ENCODE data around the gene OSBPL8.
"Not testable (repeated sequence)": the region's sequence is repeated elsewhere in the genome, so short reads cannot be mapped to it uniquely, and the experiment has no call there.

OSBPL8 gene

GRCh38 chr12:76499136-76499535, 60.4 kb downstream of the OSBPL8 start:
- H3K4me1 Mint-ChIP-seq, result peaks cover 12% of the 10 kb centered on the region in 2 donors
- H3K27me3 Mint-ChIP-seq; DNase-seq; ATAC-seq (replicated peaks); H3K27ac Mint-ChIP-seq; H3K4me3 Mint-ChIP-seq: not testable (repeated sequence)
- peaks cover 24 to 46% of the 10 kb centered on the region in 2 donors for H3K36me3 Mint-ChIP-seq
- H3K9me3 Mint-ChIP-seq, result peaks cover 15% of the 10 kb centered on the region in 2 donors

GRCh38 chr12:76495556-76495955, 64.0 kb downstream of the OSBPL8 start:
- ATAC-seq (replicated peaks) (no peak), DNase-seq (no peak)
- H3K27ac Mint-ChIP-seq, result no peak overlapping the region
- H3K27me3 Mint-ChIP-seq, result no peaks in the 10 kb centered on the region
- peaks cover 25 to 30% of the 10 kb centered on the region in 2 donors for H3K9me3 Mint-ChIP-seq
- H3K4me1 Mint-ChIP-seq, result peaks cover 9 to 14% of the 10 kb centered on the region in 2 donors
- no peak overlapping the region for H3K4me3 Mint-ChIP-seq
- peaks cover 38 to 50% of the 10 kb centered on the region in 2 donors for H3K36me3 Mint-ChIP-seq

DNA sequence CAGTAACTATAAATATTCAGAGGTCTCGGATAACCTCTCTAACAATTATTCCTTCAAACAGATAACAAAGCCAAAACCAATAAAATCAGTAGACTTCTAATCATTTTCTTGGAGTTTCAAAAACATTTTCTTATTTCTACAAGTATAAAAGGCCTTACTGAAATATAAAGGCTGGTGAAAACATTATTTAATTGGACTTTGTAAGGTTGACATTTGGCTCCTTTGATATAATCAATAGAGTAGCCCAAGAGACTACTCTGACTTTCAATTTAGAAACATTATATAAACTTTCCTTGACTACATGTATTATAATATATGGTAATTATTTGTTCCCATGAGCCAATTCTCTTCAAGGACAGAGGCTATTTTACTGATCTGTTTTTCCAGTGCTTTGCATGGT, 68.3 kb downstream of the OSBPL8 start:
- ATAC-seq (replicated peaks) (no peak), DNase-seq (no peak)
- no peak overlapping the region for H3K4me3 Mint-ChIP-seq
- peaks cover 53 to 58% of the 10 kb centered on the region in 2 donors for H3K36me3 Mint-ChIP-seq
- peaks cover 16 to 35% of the 10 kb centered on the region in 2 donors for H3K4me1 Mint-ChIP-seq
- no peak overlapping the region for H3K27ac Mint-ChIP-seq
- H3K9me3 Mint-ChIP-seq, result peaks cover 25 to 30% of the 10 kb centered on the region in 2 donors
- no peaks in the 10 kb centered on the region for H3K27me3 Mint-ChIP-seq

GRCh38 chr12:76490763-76491162, 68.8 kb downstream of the OSBPL8 start:
- no peaks in the 10 kb centered on the region for H3K27me3 Mint-ChIP-seq
- peaks cover 16 to 30% of the 10 kb centered on the region in 2 donors for H3K4me1 Mint-ChIP-seq
- H3K4me3 Mint-ChIP-seq, result no peak overlapping the region
- no peak overlapping the region for H3K27ac Mint-ChIP-seq
- peaks cover 20 to 25% of the 10 kb centered on the region in 2 donors for H3K9me3 Mint-ChIP-seq
- DNase-seq (no peak), ATAC-seq (replicated peaks) (no peak)
- peaks cover 51 to 55% of the 10 kb centered on the region in 2 donors for H3K36me3 Mint-ChIP-seq

- Mint-ChIP-seq H3K4me1 (peaks cover 16 to 28% of the 10 kb centered on the region in 2 donors), H3K4me3 (no peak overlapping the region), H3K27ac (no peak overlapping the region), H3K27me3 (no peaks in the 10 kb centered on the region), H3K9me3 (peaks cover 19 to 21% of the 10 kb centered on the region in 2 donors), H3K36me3 (peaks cover 47% of the 10 kb centered on the region in 2 donors)
- DNase-seq (no peak), ATAC-seq (replicated peaks) (no peak)
Measured at GRCh38 chr12:76489737-76490136, 69.8 kb downstream of the OSBPL8 start.

DNA sequence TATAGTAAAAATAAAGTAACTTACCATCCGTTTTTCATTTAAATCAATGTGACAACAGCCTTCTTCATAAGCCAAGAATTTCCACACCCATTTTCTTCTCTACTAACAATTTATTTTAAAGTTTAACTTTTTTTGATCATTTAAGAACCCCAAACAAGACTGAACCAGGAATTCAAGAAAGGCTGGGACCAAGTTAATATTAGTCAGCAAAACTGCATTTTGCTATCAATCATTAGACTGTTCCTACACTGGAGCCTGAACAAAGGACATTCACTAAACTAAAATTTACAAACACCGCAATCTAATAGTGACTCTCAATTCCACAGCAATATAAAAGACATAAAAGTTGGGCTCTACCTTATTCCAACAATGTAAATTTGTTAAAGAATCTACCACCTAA, 73.6 kb downstream of the OSBPL8 start:
- Mint-ChIP-seq H3K27ac (no peak overlapping the region), H3K4me1 (peaks cover 9 to 26% of the 10 kb centered on the region in 2 donors), H3K36me3 (peaks cover 28 to 32% of the 10 kb centered on the region in 2 donors), H3K27me3 (no peaks in the 10 kb centered on the region), H3K9me3 (no peaks in the 10 kb centered on the region), H3K4me3 (no peak overlapping the region)
- DNase-seq, result no peak
- no peak for ATAC-seq (replicated peaks)

GRCh38 chr12:76480796-76481195, 78.8 kb downstream of the OSBPL8 start:
- no peak overlapping the region for H3K4me3 Mint-ChIP-seq
- DNase-seq (no peak), ATAC-seq (replicated peaks) (peak; percentile 55 to 59)
- H3K9me3 Mint-ChIP-seq, result no peaks in the 10 kb centered on the region
- H3K27me3 Mint-ChIP-seq, result no peaks in the 10 kb centered on the region
- H3K36me3 Mint-ChIP-seq, result peaks cover 11 to 29% of the 10 kb centered on the region in 2 donors
- H3K27ac Mint-ChIP-seq, result no peak overlapping the region
- H3K4me1 Mint-ChIP-seq, result peaks cover 3 to 18% of the 10 kb centered on the region in 2 donors

GRCh38 chr12:76478045-76478444, 81.5 kb downstream of the OSBPL8 start:
- no peaks in the 10 kb centered on the region for H3K27me3 Mint-ChIP-seq
- DNase-seq (no peak), ATAC-seq (replicated peaks) (no peak)
- no peak overlapping the region for H3K4me3 Mint-ChIP-seq
- peaks cover 0 to 2% of the 10 kb centered on the region in 2 donors for H3K9me3 Mint-ChIP-seq
- peaks cover 13 to 27% of the 10 kb centered on the region in 2 donors for H3K36me3 Mint-ChIP-seq
- H3K4me1 Mint-ChIP-seq, result peaks cover 9 to 18% of the 10 kb centered on the region in 2 donors
- no peak overlapping the region for H3K27ac Mint-ChIP-seq

GRCh38 chr12:76472862-76473261, 86.7 kb downstream of the OSBPL8 start:
- peaks cover 9 to 10% of the 10 kb centered on the region in 2 donors for H3K4me1 Mint-ChIP-seq
- not testable (repeated sequence) for DNase-seq; H3K9me3 Mint-ChIP-seq; H3K4me3 Mint-ChIP-seq; H3K27ac Mint-ChIP-seq; ATAC-seq (replicated peaks); H3K27me3 Mint-ChIP-seq
- peaks cover 7 to 15% of the 10 kb centered on the region in 2 donors for H3K36me3 Mint-ChIP-seq

- Mint-ChIP-seq H3K4me1 (peaks cover 14% of the 10 kb centered on the region in 2 donors), H3K27me3 (no peaks in the 10 kb centered on the region), H3K9me3 (peaks cover 0 to 2% of the 10 kb centered on the region in 2 donors), H3K4me3 (no peak overlapping the region), H3K36me3 (peaks cover 7 to 11% of the 10 kb centered on the region in 2 donors), H3K27ac (no peak overlapping the region)
- DNase-seq (no peak), ATAC-seq (replicated peaks) (peak in 1 of 2 donors; percentile 46)
Measured at GRCh38 chr12:76471579-76471978, 88.0 kb downstream of the OSBPL8 start.

- Mint-ChIP-seq H3K27me3 (no peaks in the 10 kb centered on the region), H3K4me1 (peaks cover 10 to 11% of the 10 kb centered on the region in 2 donors), H3K36me3 (peaks cover 4 to 7% of the 10 kb centered on the region in 2 donors), H3K27ac (no peak overlapping the region), H3K4me3 (no peak overlapping the region), H3K9me3 (peaks cover 0 to 2% of the 10 kb centered on the region in 2 donors)
- DNase-seq (no peak), ATAC-seq (replicated peaks) (peak; percentile 95 to 98)
Measured at GRCh38 chr12:76470028-76470939, 89.3 kb downstream of the OSBPL8 start.

DNA sequence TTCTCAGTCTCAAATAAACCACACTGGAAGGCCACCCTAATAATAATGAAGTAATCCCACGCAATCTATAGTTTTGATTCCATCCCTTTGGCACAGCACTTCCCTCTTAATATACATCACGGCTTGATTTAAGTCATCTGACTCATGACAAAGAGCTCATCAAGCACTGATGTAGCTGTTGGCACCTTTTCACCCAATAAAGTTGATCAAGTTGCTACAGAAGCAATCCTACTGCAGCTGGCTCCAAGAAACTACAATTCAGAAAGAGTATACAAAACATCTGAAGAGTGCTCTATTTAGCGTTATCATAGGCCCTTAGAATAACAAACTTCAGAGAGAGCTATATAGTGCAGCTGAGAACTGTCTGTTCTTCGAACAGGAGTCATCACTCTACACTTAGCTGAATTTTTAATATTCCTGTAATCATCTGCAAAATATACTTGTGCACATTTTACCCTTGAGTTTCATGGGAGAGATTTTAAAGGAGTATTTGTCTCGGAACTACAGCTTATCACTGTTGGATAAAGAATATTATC, 94.9 kb downstream of the OSBPL8 start:
- Mint-ChIP-seq H3K27ac (no peak overlapping the region), H3K36me3 (peaks cover 3% of the 10 kb centered on the region in 2 donors), H3K4me3 (no peak overlapping the region), H3K9me3 (no peaks in the 10 kb centered on the region), H3K27me3 (no peaks in the 10 kb centered on the region), H3K4me1 (peaks cover 16 to 27% of the 10 kb centered on the region in 2 donors)
- ATAC-seq (replicated peaks) (no peak), DNase-seq (no peak)

GRCh38 chr12:76462668-76463224, 96.8 kb downstream of the OSBPL8 start:
- H3K27me3 Mint-ChIP-seq, result no peaks in the 10 kb centered on the region
- peaks cover 14 to 25% of the 10 kb centered on the region in 2 donors for H3K4me1 Mint-ChIP-seq
- ATAC-seq (replicated peaks) (peak in 1 of 2 donors; percentile 29), DNase-seq (no peak)
- H3K4me3 Mint-ChIP-seq, result no peak overlapping the region
- no peak overlapping the region for H3K27ac Mint-ChIP-seq
- peaks cover 3% of the 10 kb centered on the region in 2 donors for H3K36me3 Mint-ChIP-seq
- H3K9me3 Mint-ChIP-seq, result no peaks in the 10 kb centered on the region

DNA sequence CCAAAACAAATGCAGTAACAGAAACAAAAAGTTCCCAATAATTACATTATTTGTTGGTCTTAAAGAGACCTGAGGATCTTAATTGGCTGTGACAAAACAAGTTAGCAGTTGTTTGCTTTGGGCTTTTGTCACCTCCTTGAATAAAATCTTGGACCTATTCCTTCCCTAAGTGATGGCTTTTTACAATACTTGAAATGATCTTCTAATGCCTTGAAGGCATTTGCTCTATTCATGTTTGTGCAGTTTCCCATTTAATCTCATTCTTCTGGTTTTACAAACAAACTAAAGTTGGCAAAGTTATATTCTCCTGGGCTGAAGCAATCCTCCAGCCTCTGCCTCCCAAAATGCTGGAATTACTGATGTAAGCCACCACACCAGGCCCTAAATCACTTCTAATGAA, 98.8 kb downstream of the OSBPL8 start:
- no peak for ATAC-seq (replicated peaks)
- H3K9me3 Mint-ChIP-seq, result no peaks in the 10 kb centered on the region
- H3K36me3 Mint-ChIP-seq, result peaks cover 0 to 3% of the 10 kb centered on the region in 2 donors
- peak overlapping the region; percentile 16 for H3K27ac Mint-ChIP-seq
- H3K4me3 Mint-ChIP-seq, result no peak overlapping the region
- no peaks in the 10 kb centered on the region for H3K27me3 Mint-ChIP-seq
- no peak for DNase-seq
- peaks cover 9 to 16% of the 10 kb centered on the region in 2 donors for H3K4me1 Mint-ChIP-seq

All from stimulated activated naive B cell treated with anti-CD40 and anti-IgM and Interleukin-4, amounts not matched to agents 10 μg/mL and 1 μg/mL and 100 μg/mL, for 72 hours (primary cell).